ENCODE results near the gene FPR1. TPM values are rescaled to one million over a fixed set of nuclear protein-coding genes. Genes with fewer than 3 reads are reported as not detected.

The FPR1 gene
- total and polyA plus RNA-seq, 2 of the 13 experiments (the other 11 are each of a cell fraction or from before 2014, with no cell fraction given) = not detected

GRCh38 chr19:51729781-51730180, 21.9 kb downstream of the FPR1 start:
- CTCF ChIA-PET (ENCODE audit: low intra/inter-chr PET ratio, low total read pairs) = no interaction called here
- Histone ChIP-seq H3K4me1 (ENCODE audit: insufficient read depth, low read length) (no peaks in the 10 kb centered on the region), H3K4me2 (ENCODE audit: low read depth, low read length) (no peak overlapping the region), H4K20me1 (ENCODE audit: insufficient read depth, low read length) (no peaks in the 10 kb centered on the region), H3K36me3 (replicated peaks in 1 of 2; ENCODE audit: control insufficient read depth in 1 of 2, insufficient read depth in 2 of 2, low read length in 2 of 2) (no peaks in the 10 kb centered on the region), H3K27me3 (ENCODE audit: control insufficient read depth in 1 of 2, insufficient read depth in 2 of 2, low read length in 2 of 2) (peaks cover 0 to 13% of the 10 kb centered on the region in 2 experiments), H3K27ac (ENCODE audit: extremely low read length, insufficient read depth, low read length) (no peak overlapping the region), H3K9me3 (ENCODE audit: low read length) (no peaks in the 10 kb centered on the region), H2AFZ (ENCODE audit: low read length) (no peak overlapping the region), H3K9ac (ENCODE audit: insufficient read depth, low read depth, low read length) (no peak overlapping the region), H3K79me2 (ENCODE audit: insufficient read depth, low read length) (no peaks in the 10 kb centered on the region), H3K4me3 (replicated peaks in 1 of 3; ENCODE audit: insufficient read depth in 1 of 3, low read depth in 2 of 3, low read length in 3 of 3) (no peak overlapping the region)
- POLR2A ChIA-PET = no interaction called here
- DNase-seq (ENCODE audit: low spot score) = no peak
- WGBS (ENCODE audit: low lambda C conversion rate) = 14% methylated on average over 1 of the region's 2 CpGs
- in situ Hi-C loops (cut with HindIII; ENCODE audit: extremely low pct_ligation_motif_present, low pct_unique_long_range_greater_than_20kb) = no loop called here
- ATAC-seq = no peak
- FAIRE-seq = no peak
- no TSS peak for BruUV-seq (replicated peaks)
- intact Hi-C loops (cut with micrococcal nuclease; ENCODE audit: unreplicated experiment) = no loop called here
- TF ChIP-seq ZNF432 (CRISPR knock-in tag; IDR thresholded peaks at IDR 0.05; ENCODE audit: borderline replicate concordance) = no peak

GRCh38 chr19:51727349-51727880, 24.3 kb downstream of the FPR1 start:
- Histone ChIP-seq H3K79me2 (ENCODE audit: insufficient read depth, low read length) (no peaks in the 10 kb centered on the region), H3K27me3 (ENCODE audit: control insufficient read depth in 1 of 2, insufficient read depth in 2 of 2, low read length in 2 of 2) (peaks cover 0 to 30% of the 10 kb centered on the region in 2 experiments), H3K9me3 (ENCODE audit: low read length) (no peaks in the 10 kb centered on the region), H2AFZ (ENCODE audit: low read length) (no peak overlapping the region), H3K36me3 (replicated peaks in 1 of 2; ENCODE audit: control insufficient read depth in 1 of 2, insufficient read depth in 2 of 2, low read length in 2 of 2) (no peaks in the 10 kb centered on the region), H3K4me3 (replicated peaks in 1 of 3; ENCODE audit: insufficient read depth in 1 of 3, low read depth in 2 of 3, low read length in 3 of 3) (no peak overlapping the region), H3K9ac (ENCODE audit: insufficient read depth, low read depth, low read length) (no peak overlapping the region), H3K4me2 (ENCODE audit: low read depth, low read length) (no peak overlapping the region), H3K4me1 (ENCODE audit: insufficient read depth, low read length) (no peaks in the 10 kb centered on the region), H3K27ac (ENCODE audit: extremely low read length, insufficient read depth, low read length) (no peak overlapping the region), H4K20me1 (ENCODE audit: insufficient read depth, low read length) (no peaks in the 10 kb centered on the region)
- intact Hi-C loops (cut with micrococcal nuclease; ENCODE audit: unreplicated experiment) (no loop called here), in situ Hi-C loops (cut with HindIII; ENCODE audit: extremely low pct_ligation_motif_present, low pct_unique_long_range_greater_than_20kb) (no loop called here)
- TF ChIP-seq KLF6 (CRISPR knock-in tag; IDR thresholded peaks at IDR 0.05) (no peak), ZFP36L1 (CRISPR knock-in tag; IDR thresholded peaks at IDR 0.05) (no peak), CAMTA2 (CRISPR knock-in tag; IDR thresholded peaks at IDR 0.05; ENCODE audit: borderline replicate concordance) (no peak), ZNF781 (CRISPR knock-in tag; IDR thresholded peaks at IDR 0.05; ENCODE audit: borderline replicate concordance, not compliant biosample characterization) (no peak), RBM22 (optimal IDR thresholded peaks at IDR 0.05; ENCODE audit: low read length) (no peak), EHMT2 (IDR thresholded peaks at IDR 0.05; ENCODE audit: borderline replicate concordance, low read depth, low read length) (no peak), SMC3 (IDR thresholded peaks at IDR 0.05; ENCODE audit: low read length) (no peak), ZXDC (CRISPR knock-in tag; IDR thresholded peaks at IDR 0.05) (no peak), ZSCAN21 (CRISPR knock-in tag; IDR thresholded peaks at IDR 0.05; ENCODE audit: borderline replicate concordance) (no peak), SOX5 (CRISPR knock-in tag; IDR thresholded peaks at IDR 0.05; ENCODE audit: borderline replicate concordance) (no peak)
- TF ChIP-seq, protein P1, sequence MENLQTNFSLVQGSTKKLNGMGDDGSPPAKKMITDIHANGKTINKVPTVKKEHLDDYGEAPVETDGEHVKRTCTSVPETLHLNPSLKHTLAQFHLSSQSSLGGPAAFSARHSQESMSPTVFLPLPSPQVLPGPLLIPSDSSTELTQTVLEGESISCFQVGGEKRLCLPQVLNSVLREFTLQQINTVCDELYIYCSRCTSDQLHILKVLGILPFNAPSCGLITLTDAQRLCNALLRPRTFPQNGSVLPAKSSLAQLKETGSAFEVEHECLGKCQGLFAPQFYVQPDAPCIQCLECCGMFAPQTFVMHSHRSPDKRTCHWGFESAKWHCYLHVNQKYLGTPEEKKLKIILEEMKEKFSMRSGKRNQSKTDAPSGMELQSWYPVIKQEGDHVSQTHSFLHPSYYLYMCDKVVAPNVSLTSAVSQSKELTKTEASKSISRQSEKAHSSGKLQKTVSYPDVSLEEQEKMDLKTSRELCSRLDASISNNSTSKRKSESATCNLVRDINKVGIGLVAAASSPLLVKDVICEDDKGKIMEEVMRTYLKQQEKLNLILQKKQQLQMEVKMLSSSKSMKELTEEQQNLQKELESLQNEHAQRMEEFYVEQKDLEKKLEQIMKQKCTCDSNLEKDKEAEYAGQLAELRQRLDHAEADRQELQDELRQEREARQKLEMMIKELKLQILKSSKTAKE (CRISPR knock-in tag; IDR thresholded peaks at IDR 0.05; ENCODE audit: borderline replicate concordance) = no peak
- DNase-seq (ENCODE audit: low spot score) = no peak
- POLR2A ChIA-PET = no interaction called here
- BruUV-seq (replicated peaks) = no TSS peak
- ATAC-seq = no peak
- WGBS (ENCODE audit: low lambda C conversion rate) = 20% methylated on average over 7 of the region's 7 CpGs
- CTCF ChIA-PET (ENCODE audit: low intra/inter-chr PET ratio, low total read pairs) = no interaction called here
- FAIRE-seq = no peak
